Ishikawa (cell line): Measurements from ENCODE around the gene CACFD1.

Experiments used
- CEBPB ChIP-seq: IDR thresholded peaks from 2 replicates; pipeline ENCODE4 v1.6.1; 2012
- CREB1 ChIP-seq: IDR thresholded peaks from 2 replicates; pipeline ENCODE4 v1.6.1; 2012; ENCODE audit warnings: low read depth
- EGR1 ChIP-seq: IDR thresholded peaks from 2 replicates; pipeline ENCODE4 v1.6.1; 2012
- EP300 ChIP-seq: IDR thresholded peaks from 2 replicates; pipeline ENCODE4 v1.6.1; 2012; ENCODE audit warnings: borderline replicate concordance
- FOXM1 ChIP-seq: IDR thresholded peaks from 2 replicates; pipeline ENCODE4 v1.6.1; 2012; ENCODE audit warnings: low read depth, borderline replicate concordance
- NFIC ChIP-seq: IDR thresholded peaks from 2 replicates; pipeline ENCODE4 v1.6.1; 2012
- RAD21 ChIP-seq: IDR thresholded peaks from 2 replicates; pipeline ENCODE4 v1.6.1; 2012; ENCODE audit warnings: low read depth
- REST ChIP-seq: IDR thresholded peaks from 2 replicates; pipeline ENCODE4 v1.6.1; 2012; ENCODE audit warnings: low read depth, mild to moderate bottlenecking
- TAF1 ChIP-seq: IDR thresholded peaks from 2 replicates; pipeline ENCODE4 v1.6.1; 2012; ENCODE audit warnings: low read depth, mild to moderate bottlenecking
- TCF12 ChIP-seq: IDR thresholded peaks from 2 replicates; pipeline ENCODE4 v1.6.1; 2012; ENCODE audit warnings: low read depth
- TEAD4 ChIP-seq: IDR thresholded peaks from 2 replicates; pipeline ENCODE4 v1.6.1; 2012
- USF1 ChIP-seq: IDR thresholded peaks from 2 replicates; pipeline ENCODE4 v1.6.1; 2012
- YY1 ChIP-seq: IDR thresholded peaks from 2 replicates; pipeline ENCODE4 v1.6.1; 2012; ENCODE audit warnings: low read depth
- ZBTB7A ChIP-seq: IDR thresholded peaks from 2 replicates; pipeline ENCODE4 v1.6.1; 2012; ENCODE audit warnings: low read depth
- TF ChIP-seq, protein P1 (sequence below): IDR thresholded peaks from 2 replicates; pipeline ENCODE4 v1.6.1; 2012

The CACFD1 gene

GRCh38 chr9:133476036-133476931 lies 16.5 kb downstream of the CACFD1 start:
- TF ChIP-seq YY1: no peak
- TF ChIP-seq TCF12: no peak
- TF ChIP-seq ZBTB7A: no peak
- no peak for TF ChIP-seq CREB1
- TF ChIP-seq REST: no peak
- TF ChIP-seq NFIC: no peak
- TF ChIP-seq CEBPB: no peak
- TF ChIP-seq TAF1: no peak
- no peak for TF ChIP-seq USF1
- no peak for TF ChIP-seq FOXM1
- TF ChIP-seq, protein P1, sequence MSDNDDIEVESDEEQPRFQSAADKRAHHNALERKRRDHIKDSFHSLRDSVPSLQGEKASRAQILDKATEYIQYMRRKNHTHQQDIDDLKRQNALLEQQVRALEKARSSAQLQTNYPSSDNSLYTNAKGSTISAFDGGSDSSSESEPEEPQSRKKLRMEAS: no peak

- no peak for TF ChIP-seq CEBPB
- no peak for TF ChIP-seq NFIC
- no peak for TF ChIP-seq TAF1
- no peak for TF ChIP-seq EGR1
- no peak for TF ChIP-seq YY1
- no peak for TF ChIP-seq FOXM1
- TF ChIP-seq RAD21: no peak
- TF ChIP-seq CREB1: no peak
- TF ChIP-seq EP300: no peak
- TF ChIP-seq TEAD4: no peak
- no peak for TF ChIP-seq TCF12
Measured at GRCh38 chr9:133476941-133477340, 17.2 kb downstream of the CACFD1 start.

GRCh38 chr9:133477461-133477860 lies 17.7 kb downstream of the CACFD1 start:
- TF ChIP-seq TCF12: no peak
- TF ChIP-seq YY1: no peak

DNA sequence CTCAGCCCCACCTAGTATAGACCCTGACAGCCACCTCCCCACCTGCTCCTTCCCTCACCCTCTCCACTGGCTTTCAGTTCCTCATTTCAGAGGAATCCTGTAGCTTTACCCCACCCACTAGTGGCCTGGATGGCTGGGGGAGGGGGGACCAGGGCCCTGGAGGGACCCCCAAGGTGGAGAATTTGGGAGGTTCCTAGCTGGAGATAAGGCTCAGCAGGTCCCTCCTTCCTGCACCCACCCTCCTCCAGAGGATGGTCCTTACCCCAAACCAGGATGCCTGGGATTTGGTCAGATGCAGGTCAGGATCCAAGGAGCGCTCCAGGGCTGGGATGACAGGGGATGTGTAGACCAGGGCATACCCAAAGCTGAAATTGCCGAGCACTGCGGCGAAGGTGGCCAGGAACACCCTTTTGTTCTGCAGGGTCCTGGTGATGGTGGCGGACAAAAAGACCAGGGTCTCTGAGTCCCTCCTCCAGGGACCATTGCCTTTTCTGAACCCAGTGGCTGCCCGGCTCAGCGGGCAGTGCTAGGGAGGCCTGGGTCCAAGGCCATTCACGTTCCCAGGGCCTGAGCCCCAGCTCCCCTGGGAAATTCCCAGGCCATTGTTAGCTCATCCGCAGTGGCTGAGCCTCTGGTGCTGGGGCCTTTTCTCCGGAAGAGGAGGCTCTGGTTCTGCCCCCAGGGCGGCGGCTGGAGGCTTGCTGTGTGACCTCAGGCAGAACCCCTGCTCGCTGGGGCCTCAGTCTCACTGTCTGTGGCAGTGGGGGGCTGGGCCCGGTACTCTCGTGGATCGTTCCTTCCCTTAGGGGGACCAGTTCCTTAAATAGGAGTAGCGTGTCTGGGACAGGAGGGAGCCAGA lies 18.4 kb downstream of the CACFD1 start:
- TF ChIP-seq EP300 (peak; percentile 5; the same call in 1 of the 2 replicates), REST (no peak)

DNA sequence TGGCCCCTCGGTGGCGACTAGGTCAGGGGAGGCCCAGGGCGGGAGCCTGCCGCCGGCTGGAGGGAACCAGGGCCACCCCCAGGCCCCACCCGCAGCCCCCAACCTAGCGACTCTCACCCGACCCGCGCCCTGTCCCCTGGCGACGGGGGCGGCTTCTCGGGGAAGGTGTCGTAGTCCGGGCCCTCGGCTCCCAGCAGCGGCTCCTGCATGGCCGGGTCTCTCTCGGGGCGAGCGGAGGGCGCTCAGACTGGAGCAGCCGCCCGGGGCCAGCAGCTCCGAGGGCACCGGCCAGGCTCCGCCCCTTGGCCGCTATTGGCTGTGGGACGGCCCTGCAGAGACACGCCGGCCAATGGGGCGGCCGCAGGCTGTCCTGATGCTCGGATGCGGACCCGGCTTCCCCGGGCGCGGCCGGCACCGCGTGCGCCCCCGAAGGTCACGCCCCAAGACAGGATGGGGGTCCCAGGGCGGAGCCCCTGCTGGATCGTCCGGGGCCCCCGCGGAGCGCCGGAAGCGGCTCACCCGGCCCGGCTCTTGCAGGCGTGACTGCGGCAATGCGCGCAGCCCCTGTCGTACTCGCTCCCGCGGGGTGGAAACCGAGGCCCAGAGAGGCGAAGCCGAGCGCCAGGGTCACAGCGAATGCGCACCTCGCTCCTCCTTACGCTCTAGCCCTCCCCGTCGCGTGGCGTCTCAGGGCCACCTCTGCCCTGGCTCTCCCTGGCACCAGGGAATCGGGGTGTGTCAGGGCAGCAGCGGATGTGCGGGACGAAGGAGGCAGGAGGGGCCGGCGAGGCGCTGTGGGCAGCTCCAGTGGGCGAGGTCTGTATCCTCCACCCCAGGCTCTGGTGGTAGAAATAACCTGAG lies 19.3 kb downstream of the CACFD1 start, which contains the start of gene SLC2A6:
Gene SLC2A6, minus strand, starts transcription at position 249 of the 861 bp plus-strand sequence. Its CDS starts 40 bp downstream, at position 209.
- TF ChIP-seq TEAD4 (no peak), EP300 (0 out of 2 replicates have a peak, but pooled peaks have one; percentile 14), ZBTB7A (peak; percentile 95), CREB1 (no peak), CEBPB (no peak), RAD21 (no peak), FOXM1 (no peak), TAF1 (peak; percentile 64; the same call in 1 of the 2 replicates), EGR1 (no peak), YY1 (no peak), USF1 (no peak), TCF12 (0 out of 2 replicates have a peak, but pooled peaks have one; percentile 20), REST (no peak), NFIC (no peak)
- TF ChIP-seq, protein P1: peak; percentile 81
